HG03097 (cell line): ENCODE results near the gene TPD52L2.
"Not testable (repeated sequence)": the region's sequence is repeated elsewhere in the genome, so short reads cannot be mapped to it uniquely, and the experiment has no call there.

ENCODE experiments used
- ATAC-seq: cut with Tn5 transposase; IDR thresholded peaks from one replicate; pipeline ENCODE4 v1.9.1; 2021; ENCODE audit not compliant: unreplicated experiment, low FRiP score

Gene TPD52L2

DNA sequence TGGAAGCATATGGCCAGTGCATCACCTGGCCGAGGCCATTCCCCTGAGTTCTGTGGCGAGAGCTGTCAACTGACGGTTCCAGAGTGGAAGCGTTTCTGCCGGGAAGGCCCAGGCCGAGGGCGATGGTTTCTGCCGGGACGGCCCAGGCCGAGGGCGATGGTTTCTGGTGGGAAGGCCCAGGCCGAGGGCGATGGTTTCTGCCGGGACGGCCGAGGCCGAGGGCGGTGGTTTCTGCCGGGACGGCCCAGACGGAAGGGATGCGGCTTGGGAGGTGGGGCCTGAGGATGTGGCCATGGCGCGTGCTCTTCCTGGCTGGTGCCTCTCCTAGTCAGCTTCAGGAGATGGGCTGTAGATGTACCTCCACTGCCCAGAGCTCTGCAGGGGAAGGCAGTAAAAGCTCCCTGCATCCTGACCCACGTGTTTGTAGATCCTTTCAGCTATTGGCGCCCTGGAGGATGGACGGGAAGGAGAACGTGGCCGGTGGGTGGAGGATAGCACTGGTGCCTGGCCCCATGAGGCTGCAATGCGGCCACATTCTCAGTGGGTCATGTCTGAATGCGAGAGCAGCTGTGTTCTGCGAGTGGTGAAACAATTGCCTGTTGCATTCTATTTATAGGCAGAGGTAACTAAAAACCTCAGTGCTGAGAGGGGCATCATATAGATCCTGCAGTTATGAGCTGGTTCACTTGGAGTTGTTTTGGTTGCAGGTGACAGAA is 12.8 kb downstream of the TPD52L2 start:
- no peak for ATAC-seq

DNA sequence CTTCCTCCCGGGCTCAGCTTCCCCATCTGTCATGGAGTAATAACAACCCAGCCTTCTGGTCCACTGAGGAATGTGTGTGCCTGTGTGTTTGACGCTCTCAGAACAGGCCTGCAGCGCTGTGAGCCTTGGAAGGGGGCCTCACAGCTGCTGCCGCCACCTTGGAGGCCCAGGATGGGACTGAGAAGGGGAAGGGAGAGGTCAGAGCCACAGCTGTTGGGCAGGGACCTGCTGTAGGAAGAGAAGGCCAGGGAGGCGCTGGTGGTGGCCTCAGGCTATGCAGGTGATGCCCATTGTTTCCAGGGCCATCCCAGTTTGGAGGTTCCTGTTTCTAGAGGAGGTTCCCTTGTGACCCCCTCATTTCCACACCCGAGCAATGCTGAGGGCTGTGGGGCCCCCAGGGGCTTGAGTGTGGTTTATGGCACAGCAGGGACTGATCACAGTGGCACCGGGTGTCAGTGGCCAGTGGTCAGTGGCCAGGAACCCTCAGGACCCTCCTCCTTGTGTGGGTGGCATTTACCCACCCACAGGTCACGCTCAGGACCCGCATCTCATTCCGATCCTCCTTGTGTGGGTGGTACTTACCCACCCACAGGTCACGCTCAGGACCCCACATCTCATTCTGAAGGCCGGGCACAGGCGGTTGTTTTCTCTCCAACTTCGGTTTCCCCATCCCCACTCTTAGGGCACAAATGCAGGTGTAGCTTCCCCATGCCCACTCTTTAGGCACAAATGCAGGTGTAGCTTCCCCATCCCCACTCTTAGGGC is 14.0 kb downstream of the TPD52L2 start:
- no peak for ATAC-seq

GRCh38 chr20:63880901-63881300 is 15.8 kb downstream of the TPD52L2 start:
- not testable (repeated sequence) for ATAC-seq

GRCh38 chr20:63881451-63882226 is 16.6 kb downstream of the TPD52L2 start:
- ATAC-seq, result no peak

- ATAC-seq, result no peak
Measured at GRCh38 chr20:63882257-63883200, 17.5 kb downstream of the TPD52L2 start.

- ATAC-seq, result no peak
Measured at GRCh38 chr20:63883201-63883593, 18.1 kb downstream of the TPD52L2 start.

DNA sequence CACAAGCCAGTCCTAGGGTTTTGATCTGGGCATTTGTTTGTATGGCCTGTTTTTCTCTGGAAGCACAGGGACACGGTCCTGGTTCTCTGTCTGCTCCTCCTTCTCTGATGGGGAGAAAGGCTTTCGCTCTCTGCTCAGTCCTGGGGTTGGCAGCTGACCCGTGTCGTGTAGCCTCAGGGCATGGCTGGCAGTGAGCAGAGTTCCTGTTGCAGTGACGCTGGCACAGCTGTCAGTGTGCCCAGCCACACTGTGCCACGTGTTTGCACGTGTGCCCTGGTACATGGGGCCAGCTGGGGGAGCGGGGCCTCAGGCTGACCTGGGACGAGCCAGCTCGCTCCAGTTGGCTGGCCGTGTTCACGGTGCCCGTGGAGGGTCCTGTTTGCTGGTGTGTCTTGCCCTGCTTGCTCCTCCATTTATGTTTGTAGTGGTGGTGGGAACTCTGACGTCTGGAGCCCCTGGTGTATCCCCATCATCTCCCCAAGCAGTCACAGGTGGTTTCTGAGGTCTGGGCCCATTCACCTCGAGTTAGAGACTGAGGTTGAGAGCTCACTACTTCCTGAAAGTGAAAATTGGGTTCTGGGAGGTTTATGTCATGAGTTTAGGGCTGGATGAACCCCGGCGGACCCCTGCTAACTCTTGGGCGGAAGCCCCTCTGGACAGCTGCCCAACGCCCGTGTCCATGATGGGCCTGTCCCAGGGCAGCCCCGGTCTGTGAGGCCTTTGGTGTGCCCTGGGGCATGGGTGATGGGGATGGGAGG is 19.6 kb downstream of the TPD52L2 start:
- no peak for ATAC-seq

DNA sequence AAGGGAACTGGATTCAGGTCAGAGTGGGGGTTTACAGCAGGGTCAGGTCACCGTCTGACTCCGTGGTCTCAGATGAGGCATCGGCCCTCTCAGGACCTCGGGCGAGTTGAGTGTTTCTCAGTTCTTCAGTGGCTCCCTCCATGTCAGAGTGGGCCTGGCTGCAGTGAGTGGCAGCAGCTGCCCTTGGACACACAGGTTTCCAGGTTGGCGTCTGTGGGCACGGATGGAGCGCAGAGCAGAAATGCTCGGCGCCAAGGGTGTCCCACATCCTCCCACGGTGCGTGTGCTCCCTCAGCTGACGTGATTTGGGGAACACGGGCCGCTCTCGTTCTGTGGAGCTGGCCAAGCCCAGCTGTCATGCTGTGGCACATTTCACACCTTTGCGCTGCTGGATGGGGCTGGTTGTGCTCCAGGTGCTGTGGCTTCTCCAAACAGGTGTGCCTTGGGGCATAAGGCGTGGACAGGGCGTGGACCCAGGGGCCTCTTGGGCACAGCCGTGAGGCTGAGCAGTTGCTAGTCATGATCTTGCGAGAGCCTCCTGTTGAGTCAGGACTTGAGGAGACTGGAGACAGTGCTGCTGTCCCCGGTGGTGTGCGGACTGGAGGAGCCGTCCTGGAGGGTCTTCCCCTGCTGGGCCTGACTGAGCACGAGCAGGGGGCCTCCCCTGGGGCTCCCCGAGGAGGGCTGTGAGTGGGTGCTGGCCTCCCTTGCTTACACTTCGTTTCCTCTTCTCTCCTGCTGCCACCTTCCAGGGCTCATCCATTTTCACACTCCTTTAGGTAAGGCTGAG is 20.4 kb downstream of the TPD52L2 start:
- ATAC-seq, result no peak

DNA sequence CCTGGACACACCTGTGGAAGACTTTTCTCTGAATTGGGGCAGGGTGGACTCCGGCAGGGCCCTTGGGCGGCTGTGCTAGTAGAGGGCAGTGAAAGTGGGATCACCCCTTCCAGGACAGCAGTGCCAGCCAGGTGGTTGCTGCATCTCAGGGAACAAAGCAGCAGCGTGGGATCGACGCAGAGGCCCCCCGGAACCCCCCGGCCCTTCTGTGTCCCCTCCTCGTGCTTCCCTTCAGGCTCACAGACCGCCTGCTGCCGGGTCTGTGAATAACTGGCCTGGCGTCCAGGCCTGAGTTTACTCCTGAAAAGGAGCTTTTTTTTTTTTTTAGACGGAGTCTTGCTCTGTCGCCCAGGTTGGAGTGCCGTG is 21.0 kb downstream of the TPD52L2 start:
- no peak for ATAC-seq

DNA sequence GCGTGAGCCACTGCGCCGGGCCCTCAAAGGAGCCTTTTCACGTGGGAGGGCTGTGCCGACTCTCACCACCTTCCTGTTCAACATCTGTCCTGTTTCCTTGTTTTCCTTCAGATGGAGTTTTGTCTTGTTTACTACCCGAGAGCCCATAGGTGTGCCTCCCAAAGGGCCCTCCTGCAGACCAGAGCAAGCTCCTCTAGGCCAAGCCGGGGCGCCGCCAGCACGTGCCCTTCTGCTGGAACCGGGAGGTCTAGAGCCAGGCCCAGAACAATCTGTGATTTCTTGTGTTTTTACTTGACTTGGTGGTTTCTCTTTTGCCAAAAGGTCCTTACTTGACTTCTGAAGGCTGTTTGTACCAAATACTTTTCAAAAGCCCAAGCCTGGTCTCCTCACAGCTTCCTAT is 21.9 kb downstream of the TPD52L2 start:
- no peak for ATAC-seq

GRCh38 chr20:63889241-63890200 is 24.5 kb downstream of the TPD52L2 start:
- ATAC-seq, result no peak

DNA sequence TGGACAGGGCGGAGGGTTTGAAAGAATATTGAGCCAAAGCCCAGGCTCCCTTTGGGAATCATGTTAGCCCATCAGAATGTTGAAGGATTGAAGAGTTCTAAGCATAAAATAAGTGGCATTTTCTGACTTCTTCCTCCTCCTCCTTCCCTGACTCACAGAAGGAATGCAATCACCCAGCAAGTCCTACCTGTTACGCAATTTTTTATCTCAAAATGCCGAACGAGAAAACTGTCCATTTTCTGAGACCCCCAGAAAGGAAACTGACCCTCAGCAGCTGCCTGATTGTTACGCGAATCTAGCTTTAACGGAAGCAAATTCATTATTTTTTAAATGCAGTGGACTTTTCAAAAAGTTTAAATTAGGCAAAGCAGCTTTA is 25.1 kb downstream of the TPD52L2 start:
- ATAC-seq, result no peak

- no peak for ATAC-seq
Measured at GRCh38 chr20:63890616-63891015, 25.5 kb downstream of the TPD52L2 start.

DNA sequence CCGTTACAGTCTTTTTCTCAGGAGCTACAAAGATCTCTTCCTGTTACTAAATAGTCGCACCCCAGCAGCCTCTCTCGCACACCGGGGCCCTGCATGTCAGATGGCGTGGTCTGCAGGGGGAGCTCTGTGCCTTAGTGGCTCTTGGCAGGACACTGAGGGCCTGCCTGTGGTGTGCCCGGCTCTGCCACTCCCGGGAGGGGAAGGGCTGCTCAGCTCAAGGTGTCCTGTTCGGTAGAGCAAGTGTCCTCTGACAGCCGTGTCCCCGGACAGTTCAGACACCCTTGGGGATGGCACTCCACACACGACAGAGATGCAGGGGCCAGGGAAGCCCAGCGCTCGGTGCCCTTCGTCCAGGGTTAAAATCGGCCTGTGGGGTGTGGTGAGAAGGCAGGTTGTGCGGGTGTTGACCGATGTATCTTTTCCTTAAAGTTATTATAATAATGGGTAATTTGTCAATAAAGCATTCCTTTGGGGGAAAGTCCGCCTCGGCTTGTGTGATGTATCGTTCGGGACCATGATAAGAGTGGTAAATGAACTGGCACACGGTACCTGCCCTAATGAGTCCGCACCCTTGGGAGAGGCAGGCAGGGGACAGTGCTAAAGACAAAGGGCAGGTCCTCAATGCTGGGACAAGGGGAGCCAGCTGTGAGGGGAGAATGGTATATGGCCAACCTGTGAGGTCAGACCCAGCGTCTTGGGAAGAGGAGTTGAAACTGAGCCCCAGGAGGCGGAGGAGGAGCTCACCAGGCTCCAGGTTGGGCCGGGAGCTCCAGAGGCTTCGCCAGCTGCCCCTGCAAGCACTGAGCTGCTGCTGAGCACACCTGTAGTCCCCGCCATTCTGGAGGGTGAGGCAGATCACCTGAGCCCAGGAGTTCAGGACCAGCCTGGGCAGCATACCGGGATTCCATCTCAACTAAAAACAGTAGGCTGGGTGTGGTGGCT is 26.3 kb downstream of the TPD52L2 start:
- no peak for ATAC-seq

- ATAC-seq, result no peak
Measured at GRCh38 chr20:63892402-63892801, 27.3 kb downstream of the TPD52L2 start.

GRCh38 chr20:63893999-63894357 is 28.9 kb downstream of the TPD52L2 start:
- ATAC-seq, result no peak
